NCI-H1694 (cell line): Measurements from ENCODE around the gene FAM222A.

Experiments used
- DNase-seq: peaks from one replicate; lab custom pipeline; 2025; lab: John Stamatoyannopoulos, UW

FAM222A gene

DNA sequence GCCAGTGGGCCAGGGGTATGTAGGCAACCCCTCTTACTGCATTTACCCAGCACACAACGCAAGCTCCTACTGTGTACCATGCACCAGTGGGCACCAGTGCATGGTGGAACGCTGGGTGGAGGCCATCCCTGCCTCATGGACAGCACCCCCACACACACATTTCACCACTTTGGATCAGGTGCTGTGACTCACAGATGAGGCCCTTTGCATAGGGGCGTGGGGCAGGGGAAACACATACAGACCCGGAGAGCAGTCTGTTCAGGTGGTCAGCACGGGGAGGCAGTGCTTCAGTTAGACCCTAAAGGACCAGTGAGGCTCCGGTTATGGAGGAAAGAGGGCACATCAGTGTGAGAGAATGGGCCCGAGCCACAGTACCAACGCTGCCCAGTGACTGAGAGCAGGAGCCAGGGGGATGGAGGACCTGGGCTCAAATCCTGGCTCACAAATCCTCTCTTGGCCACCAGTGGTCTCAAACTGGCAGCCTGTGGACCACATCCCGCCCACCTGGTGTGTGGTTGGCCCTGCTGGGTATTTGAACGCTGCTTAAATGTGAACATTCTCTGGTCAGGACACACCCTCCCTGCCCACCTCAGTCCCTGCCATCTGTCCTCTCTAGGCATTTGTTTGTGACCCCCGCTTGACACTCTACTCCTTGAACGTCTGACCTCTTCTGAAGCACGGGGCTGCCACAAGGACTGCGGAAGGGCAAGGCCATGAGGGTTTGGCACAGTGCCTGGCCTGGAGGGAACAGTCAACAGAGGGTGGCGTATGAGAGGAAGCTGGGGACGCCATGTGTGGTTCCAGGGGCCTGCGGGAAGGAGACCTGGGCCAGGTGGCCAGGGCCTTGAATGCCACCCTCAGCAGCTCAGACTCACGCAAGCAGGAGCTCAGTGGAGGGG lies 46.7 kb downstream of the FAM222A start:
- DNase-seq, result no peak

DNA sequence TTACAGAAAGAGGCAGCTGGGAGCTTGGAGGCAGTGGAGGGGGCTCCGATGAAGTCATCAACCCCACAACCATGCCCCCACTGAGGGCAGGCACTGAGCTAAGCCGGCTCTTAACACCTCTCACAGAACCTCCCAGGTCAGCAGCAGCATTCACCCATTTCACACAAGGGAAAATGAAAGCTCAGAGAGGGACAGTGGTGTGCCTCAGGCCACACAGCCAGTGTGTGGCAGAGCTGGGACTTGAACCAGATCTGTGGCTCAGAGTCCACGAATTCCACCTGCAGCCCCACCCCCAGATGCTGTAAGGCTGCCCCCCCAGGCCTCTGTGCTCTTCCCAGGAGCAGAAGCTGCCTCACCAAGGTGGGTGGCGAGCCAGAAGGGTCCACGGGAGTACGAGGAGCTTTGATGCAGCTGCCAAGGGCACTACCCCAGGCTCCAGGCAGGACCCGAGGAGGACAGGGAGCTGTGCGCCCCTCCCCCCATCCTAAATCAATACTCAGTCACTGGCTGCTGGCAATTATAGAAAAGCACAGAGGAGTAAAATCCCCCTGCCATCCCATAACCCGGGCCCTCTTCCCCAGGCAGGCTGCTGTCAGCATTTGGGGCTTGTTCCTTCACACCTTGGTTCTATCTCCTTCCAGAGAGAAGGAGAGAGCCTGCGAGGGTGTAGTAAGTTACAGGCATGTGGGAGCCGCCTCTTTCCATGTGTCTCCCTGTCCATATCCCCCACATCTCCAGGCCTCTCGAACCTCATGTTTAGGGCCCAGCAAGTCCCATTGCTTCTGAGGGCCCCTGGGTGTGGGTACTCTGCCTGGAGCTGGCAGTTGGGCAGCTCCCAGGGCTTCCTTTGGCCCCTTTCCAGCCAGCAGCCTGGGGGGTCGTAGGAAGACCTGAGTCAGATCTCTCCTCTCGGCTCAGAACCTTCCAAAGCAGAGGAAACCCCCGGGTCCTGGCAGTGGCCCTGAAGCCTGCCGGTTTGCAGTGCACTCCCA lies 47.6 kb downstream of the FAM222A start:
- no peak for DNase-seq

DNA sequence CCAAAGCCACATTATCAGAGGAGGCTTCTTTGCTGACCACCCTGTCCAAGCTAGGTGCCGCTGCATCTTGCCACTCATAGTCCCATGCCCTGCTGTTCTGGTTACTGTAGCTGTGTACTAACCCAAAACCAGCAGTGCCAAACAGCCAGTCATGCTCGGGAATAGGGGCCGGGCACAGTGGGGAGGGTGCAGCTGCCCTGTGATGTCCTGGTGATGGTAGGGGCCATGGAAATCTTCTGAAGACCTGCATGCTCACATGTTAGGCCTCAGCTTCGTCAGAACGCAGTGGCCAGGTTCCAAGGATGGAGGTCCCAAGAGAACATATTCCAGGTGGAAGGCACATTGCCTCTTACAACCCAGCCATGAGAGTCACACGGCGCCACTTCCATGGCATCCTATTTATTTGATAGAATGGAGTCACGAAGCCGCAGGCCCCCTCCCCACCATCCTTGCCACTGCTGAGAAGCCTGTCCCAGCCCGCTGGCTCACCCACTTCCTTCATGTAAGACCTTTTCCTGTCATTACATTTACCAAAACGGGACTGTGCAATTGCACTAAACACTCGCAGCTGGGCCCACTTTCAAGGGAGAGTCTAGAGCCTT lies 48.5 kb downstream of the FAM222A start:
- no peak for DNase-seq

DNA sequence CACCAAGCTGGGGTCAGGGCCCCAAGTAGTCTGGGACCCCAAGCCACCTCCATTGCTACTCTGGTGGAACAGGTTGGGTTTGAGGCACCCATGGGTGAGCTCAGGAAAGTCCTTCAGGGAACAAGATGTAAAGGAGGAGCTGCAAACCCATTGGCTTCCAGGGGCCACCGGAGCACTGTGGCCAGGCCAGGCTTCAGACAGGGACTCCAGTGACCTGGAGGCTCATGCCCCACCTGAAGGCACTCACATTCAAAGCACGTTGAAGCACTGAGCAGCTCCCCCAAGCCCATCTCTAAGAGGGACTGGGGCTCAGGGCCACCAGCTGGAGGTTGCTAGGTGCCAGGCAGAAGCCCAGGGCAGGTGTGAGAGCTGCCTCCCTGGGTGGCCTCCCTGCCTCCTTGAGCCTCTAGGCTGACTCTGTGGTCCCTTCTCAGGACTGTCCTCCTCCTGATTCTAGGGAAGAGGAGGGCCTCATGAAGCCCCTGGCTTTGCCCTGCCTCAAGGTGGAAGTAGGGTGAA lies 49.1 kb downstream of the FAM222A start:
- DNase-seq, result no peak

DNA sequence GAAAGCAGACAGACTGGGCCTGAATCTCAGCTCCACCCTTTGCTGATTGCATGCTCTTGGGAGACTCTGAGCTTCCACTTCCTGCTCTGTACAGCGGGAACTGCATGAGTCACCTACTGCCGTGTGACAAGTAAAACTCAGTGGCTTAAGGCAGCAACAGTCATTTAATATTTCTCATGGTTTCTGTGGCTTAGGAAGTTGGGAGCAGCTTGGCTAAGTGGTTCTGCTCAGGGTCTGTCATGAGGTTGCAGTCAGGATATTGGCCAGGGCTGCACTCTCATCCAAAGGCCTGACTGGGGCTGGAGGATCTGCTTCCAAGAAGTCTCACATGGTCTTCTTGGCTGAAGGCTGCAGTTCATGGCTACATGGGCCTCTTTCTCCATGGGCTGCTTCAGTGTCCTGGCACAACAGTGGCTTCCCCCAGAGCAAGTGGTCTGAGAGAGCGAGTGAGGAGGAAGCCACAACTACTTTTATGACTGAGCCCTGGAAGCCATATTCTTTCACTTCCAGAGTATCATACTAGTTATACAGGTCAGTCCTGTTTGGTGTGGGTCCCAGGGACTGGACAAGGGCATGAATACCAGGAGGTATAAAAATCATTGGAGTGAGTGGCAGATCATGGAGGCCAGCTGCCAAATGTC lies 49.7 kb downstream of the FAM222A start:
- no peak for DNase-seq

DNA sequence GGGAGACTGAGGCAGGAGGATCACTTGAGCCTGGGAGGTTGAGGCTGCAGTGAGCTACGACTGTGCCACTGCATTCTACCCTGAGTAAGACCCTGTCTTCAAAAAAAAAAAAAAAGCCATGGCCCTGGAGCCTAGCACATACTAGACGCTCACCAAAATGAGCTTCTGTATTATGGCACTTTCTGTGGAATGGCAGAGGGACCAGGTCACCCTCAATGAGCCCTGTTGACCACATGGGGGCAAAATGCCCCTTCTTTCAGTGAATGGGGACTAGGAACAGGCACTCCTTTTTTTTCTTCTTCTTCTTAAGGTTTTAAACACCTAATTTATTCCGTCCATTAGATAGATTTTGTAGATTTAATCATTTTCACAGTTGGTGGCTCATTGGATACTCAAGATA lies 50.5 kb downstream of the FAM222A start:
- no peak for DNase-seq

DNA sequence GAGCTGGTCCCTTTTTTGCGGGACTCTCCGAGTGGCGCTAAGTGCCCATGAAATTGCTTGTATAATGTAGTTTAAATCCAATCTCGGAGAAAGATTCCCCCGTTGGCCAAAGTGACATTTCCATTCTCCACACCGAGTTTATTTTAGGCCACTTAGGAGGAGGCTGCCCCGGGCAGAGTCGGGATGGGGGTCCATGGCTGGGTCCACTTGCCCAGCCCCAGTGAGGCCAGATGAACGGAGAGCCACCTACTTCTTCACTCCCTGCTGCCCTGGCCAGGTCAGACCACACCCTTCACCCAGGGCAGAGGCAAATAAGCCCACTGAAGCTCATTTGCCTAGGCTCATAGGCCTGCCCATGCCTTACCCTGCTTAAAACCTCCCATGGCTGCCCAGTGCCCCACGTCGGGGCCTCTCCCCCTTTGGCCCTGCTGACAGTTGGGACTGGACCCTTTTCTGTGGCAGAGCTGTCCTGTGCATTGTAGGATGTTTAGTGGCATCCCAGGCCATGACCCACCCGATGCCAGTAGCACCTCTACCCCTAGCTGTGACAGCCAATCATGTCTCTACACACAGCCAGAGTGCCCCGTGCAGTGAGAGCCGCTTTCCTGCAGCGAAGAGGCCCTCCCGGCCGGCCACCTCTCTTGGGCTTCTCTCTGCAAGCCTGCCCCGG lies 51.3 kb downstream of the FAM222A start:
- DNase-seq, result no peak

DNA sequence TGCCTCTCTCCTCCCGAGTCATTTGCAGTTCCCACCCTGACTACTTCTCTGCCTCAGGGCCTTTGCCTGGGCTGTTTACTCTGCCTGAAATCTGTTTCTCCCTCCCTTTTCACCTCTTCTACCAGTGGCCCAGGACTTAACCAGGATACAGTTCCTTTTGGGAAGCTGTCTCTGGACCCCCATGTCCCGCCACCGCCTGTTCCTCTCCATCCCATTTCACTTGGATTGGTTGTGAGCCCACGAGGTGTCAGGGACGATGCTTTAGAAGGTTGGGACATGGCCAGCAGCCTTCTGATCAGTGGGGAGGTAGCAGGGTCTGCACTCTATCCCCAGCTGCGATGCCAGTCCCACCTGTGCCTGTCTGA lies 51.8 kb downstream of the FAM222A start:
- DNase-seq, result no peak

DNA sequence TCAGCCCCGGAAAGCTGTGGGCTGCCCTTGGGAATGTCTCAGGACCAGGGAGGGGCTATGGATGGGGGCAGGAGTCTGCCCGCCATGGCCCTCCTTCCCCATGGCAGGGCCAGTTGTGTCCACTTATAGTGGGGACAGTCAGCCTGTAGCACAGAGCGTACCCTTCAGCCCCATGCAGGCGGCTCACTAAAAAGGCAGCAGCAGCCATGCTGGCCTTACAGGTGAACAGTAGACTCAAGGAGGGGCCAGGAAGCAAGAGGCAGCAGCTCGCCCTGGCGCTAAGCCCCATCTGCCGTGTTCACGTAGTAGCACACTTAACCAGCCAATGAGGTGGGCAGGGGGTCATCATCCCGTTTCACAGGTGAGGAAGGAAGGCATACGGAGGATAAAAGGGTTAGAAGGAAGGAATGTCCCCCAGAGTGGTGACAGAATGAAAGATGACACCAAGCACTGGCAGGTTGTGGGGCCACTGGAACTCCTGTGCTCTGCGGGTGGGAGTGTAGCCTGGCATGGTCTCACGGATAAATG lies 52.7 kb downstream of the FAM222A start:
- DNase-seq, result no peak

DNA sequence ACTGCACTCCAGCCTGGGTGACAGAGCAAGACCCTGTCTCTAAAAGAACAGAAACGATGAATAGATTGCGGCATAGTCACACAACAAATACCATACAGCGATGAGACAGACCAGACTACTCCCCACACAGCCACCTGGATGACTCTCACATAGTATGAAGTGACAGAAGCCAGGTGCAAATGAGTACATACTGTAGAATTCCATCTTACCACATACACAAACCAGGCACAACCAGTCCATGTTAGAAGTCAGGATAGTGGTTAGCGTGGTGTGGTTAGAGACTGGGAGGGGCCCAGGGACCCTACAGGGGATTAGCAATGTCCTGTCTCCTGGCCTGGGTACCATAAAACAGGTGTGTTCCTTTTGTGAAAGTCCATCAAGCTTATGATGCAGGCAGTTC lies 53.8 kb downstream of the FAM222A start:
- no peak for DNase-seq

DNA sequence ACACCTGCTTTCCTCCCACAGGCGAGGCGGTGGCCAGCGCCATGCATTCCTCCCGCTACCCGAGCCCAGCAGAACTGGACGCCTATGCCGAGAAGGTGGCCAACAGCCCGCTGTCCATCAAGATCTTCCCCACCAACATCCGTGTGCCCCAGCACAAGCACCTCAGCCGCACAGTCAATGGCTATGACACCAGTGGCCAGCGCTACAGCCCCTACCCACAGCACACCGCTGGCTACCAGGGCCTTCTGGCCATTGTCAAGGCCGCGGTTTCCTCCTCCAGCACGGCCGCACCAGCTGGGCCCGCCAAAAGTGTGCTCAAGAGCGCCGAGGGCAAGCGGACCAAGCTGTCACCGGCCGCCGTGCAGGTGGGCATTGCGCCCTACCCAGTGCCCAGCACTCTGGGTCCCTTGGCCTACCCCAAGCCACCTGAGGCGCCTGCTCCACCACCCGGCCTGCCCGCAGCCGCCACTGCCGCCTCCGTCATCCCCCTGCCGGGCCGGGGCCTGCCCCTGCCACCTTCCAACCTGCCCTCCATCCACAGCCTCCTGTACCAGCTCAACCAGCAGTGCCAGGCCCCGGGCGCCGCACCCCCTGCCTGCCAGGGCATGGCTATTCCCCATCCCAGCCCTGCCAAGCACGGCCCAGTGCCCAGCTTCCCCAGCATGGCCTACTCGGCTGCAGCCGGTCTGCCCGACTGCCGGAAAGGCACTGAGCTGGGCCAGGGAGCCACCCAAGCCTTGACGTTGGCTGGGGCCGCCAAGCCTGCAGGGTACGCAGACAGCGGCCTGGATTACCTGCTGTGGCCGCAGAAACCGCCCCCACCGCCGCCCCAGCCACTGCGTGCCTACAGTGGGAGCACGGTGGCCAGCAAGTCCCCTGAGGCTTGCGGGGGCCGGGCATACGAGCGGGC lies 54.6 kb downstream of the FAM222A start:
- no peak for DNase-seq

DNA sequence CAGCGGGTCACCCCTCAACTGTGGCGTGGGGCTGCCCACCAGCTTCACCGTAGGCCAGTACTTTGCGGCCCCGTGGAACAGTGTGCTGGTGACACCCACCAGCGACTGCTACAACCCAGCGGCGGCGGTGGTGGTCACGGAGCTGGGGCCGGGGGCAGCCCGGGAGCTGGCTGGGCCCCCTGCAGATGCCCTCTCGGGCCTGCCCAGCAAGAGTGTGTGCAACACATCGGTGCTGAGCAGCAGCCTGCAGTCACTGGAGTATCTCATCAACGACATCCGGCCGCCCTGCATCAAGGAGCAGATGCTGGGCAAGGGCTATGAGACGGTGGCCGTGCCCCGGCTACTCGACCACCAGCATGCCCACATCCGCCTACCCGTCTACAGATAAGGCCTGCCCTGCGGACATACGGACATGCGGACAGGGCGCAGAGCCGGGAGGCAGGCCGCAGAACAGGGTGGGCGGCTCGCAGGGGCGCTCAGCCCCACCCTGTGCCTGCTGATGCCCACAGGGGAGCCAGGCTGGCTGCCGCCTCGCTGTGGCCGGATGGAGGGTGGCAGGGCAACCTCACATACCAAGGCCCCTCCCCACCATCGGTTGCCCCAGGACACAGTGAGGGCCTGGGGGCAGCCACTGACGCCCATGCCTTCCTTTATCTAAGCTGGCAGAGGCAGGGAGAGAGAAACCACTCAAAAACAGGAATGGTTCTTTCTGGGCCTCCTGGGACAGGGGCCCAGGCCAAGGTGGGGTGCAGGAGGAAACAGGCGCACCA lies 55.5 kb downstream of the FAM222A start:
- no peak for DNase-seq

DNA sequence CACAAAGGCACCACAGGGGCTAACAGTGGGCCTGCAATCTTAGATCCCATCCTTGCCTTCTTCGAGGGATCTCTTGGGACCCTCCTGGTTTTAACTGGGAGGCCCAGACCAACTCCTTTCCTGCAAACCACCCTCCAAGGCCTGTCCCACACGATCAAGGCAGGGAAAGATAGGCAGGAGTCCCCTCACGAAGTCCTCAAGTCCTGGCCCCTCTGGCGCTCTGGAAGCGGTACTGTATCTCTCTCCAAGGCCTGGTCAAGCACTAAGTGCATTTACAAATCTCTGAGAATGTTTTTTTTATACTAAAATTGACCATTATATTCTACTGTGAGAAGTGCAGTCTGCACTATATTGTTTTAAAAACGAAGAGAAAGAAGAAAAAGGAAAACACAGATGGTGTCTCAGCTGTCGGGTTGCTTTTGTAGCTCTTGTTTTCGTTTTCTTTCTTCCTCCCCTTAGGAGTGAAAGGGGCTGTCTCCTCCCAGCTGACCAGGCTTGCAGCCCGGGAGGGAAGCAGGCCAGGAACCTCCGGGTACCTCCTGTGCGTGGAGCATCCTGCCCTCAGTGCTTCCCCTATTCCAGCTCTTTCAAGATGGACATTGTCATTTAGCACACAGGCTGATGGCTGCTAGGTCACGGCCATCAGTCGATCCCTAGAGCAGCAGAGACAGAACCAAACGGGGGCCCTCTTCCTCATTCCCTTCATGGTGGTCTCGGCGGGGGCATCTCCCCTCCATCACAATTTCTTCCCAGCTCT lies 56.7 kb downstream of the FAM222A start:
- no peak for DNase-seq

DNA sequence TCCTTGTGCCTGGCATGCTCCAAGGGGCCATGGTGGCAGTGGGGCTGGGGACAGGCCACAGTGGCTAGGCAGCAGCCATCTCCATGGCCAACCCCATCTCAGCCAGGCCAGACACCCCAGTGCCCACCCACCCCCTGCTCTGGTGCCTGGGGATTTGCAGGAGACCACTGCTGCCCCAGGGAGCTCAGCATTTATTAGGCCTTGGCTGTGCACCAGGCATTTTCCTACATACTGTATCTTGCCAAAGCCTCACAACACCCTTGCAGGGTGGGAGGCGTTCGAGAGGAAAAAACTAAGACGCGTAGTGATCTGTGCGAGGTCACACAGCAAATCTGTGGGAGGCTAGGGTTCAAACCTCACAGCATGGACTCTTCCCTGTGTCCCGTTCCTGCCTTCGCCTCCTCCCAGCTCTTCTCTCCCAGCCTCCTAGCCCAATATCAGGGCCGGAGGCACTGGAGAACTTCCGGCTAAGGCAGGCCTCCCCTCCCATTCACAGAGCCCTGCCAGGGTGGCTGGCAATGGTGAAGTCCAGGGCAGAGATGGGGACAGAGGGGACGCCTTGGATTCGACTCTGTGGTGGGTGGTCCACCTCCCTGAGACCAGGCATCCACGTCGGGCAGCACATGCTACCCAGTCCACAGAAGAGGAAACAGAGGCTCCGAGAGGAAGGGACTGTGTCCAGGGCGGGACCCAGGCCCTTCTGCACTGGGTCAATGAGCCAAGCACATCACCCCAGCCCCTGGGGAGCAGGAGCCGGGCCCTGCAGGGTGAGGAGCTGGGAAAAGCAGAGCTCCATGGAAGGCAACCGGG lies 57.4 kb downstream of the FAM222A start:
- no peak for DNase-seq

DNA sequence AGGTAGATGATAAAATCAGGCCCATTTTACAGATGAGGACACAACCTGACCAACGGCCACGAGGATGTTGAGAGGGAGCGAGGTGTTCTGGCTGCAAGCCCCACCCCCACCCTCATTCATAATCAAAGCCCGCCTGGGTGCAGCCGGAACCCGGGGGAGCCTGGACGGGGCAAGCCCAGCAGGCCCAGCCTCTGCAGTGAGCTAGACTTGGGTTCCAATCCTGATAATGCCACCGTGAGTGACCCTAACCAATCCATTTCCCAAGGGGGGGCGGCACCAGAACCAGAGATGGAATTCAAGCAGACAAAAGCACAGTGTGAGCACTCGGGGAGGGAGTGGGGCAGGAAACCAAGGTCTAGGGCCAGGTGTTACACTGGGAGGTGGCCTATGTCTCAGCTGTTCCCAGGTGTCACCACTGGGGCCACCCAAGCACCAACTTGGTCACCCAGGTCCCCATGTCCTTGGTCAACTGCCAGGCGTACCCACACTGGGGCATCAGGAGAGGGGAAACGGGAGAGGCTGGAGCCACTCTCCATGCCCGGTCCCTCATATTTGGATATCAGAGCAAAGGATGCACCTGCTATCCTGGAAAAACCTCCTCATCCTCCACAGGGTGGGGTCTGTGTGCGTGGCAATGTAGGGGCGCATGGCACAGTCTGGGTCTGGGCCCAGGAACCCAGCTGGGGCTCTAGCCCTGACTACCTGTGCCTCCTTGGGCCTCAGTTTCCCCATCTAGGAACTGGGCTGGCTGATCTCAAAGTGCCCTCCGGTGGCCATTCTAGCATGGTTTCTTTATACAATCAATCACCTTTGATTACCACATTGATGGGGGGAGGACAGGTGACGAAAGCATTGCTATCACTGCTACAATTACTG lies 58.4 kb downstream of the FAM222A start:
- DNase-seq, result no peak

DNA sequence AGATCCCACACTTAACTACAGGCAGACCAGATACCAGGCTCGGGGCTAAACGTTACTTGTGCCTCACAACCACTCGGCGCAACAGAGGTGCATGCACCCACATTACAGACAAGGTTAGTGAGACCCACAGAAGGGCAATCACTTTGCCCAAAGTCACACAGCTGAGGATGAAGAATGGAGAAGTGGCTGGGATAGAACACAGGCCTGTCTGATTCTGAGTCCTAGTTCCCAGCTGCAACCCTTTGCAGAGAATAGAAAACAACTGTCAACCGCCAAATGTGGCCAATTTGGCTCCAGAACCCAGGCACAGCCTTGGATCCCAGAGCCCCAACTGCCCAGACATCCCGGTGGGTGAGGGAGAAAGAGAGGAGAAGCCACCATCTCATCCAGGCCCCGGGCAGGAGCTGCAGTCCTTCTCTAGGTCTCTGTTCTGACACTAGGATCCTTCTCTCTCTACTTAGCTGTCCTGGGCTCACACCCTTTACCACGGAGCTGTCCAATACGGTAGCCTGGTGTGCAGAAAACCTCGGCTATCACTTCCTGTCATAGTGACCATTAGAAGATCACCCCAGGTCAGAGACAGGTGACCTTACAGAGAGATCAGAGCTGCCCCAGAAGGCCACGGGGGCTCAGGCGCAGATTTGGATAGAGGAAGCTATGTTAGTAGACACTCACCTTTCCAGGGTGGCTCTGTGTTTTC lies 59.1 kb downstream of the FAM222A start:
- DNase-seq, result no peak
